ENCODE results near the gene PPARA. TPM values are rescaled to one million over a fixed set of nuclear protein-coding genes. Genes with fewer than 3 reads are reported as not detected.

The PPARA gene
- total and polyA plus RNA-seq, 5 experiments from 2014 or later = 3.5 to 22.6 (median 3.7) TPM

- POLR2A ChIA-PET = interaction anchor here (2.2 kb wide), 1 partner anchor 8 kb away, joined by 7 read pairs; the partner anchor contains the start of gene GTSE1
- peak overlapping the region in 6 of 10 donors; percentile 18 to 74 (median 56) for H3K4me3 Mint-ChIP-seq
- H3K36me3 Mint-ChIP-seq = peaks cover 0 to 34% (median 12%) of the 10 kb centered on the region in 3 donors
- DNase-seq (peak in 2 of 10 donors; percentile 39 to 61), ATAC-seq (peak in 1 of 2 donors; percentile 23)
- no peaks in the 10 kb centered on the region for H3K27me3 Mint-ChIP-seq
- H3K9me3 Mint-ChIP-seq = no peaks in the 10 kb centered on the region
- peaks cover 8 to 44% (median 17%) of the 10 kb centered on the region in 4 donors for H3K4me1 Mint-ChIP-seq
- peak overlapping the region in 5 of 10 donors; percentile 53 to 95 (median 67) for H3K27ac Mint-ChIP-seq
These were observed 137.8 kb downstream of the PPARA start for GRCh38 chr22:46287873-46288751.

GRCh38 chr22:46288846-46289243 is 138.5 kb downstream of the PPARA start:
- Mint-ChIP-seq H3K27me3 (no peaks in the 10 kb centered on the region), H3K9me3 (no peaks in the 10 kb centered on the region), H3K36me3 (peaks cover 0 to 31% (median 12%) of the 10 kb centered on the region in 3 donors), H3K4me3 (peak overlapping the region in 1 of 10 donors; percentile 74), H3K27ac (peak overlapping the region in 3 of 10 donors; percentile 48 to 95 (median 67)), H3K4me1 (peaks cover 11 to 51% (median 20%) of the 10 kb centered on the region in 4 donors)
- no peak for ATAC-seq
- POLR2A ChIA-PET = interaction anchor here (1.6 kb wide), 1 partner anchor 38 kb away, joined by 3 read pairs; the partner anchor contains the start of gene CDPF1
- peak in 1 of 10 donors; percentile 22 for DNase-seq

GRCh38 chr22:46289244-46289891 is 139.0 kb downstream of the PPARA start:
- Mint-ChIP-seq H3K9me3 (no peaks in the 10 kb centered on the region), H3K27ac (peak overlapping the region in 2 of 10 donors; percentile 92 to 95), H3K4me3 (peak overlapping the region in 1 of 10 donors; percentile 82), H3K4me1 (peaks cover 11 to 54% (median 21%) of the 10 kb centered on the region in 4 donors), H3K36me3 (peaks cover 0 to 25% (median 12%) of the 10 kb centered on the region in 3 donors), H3K27me3 (no peaks in the 10 kb centered on the region)
- ATAC-seq (no peak), DNase-seq (peak in 2 of 10 donors; percentile 48 to 53)
- POLR2A ChIA-PET = interaction anchor here (1.6 kb wide), 1 partner anchor 39 kb away, joined by 3 read pairs; the partner anchor contains the start of gene CDPF1

- DNase-seq (peak in 1 of 10 donors; percentile 50), ATAC-seq (no peak)
- H3K4me1 Mint-ChIP-seq = peaks cover 11 to 59% (median 25%) of the 10 kb centered on the region in 4 donors
- peak overlapping the region in 3 of 10 donors; percentile 82 to 95 (median 94) for H3K27ac Mint-ChIP-seq
- peaks cover 0 to 19% (median 9%) of the 10 kb centered on the region in 3 donors for H3K36me3 Mint-ChIP-seq
- POLR2A ChIA-PET = interaction anchor here (1.6 kb wide), 1 partner anchor 40 kb away, joined by 3 read pairs; the partner anchor contains the start of gene CDPF1
- H3K27me3 Mint-ChIP-seq = no peaks in the 10 kb centered on the region
- peak overlapping the region in 3 of 10 donors; percentile 29 to 82 (median 34) for H3K4me3 Mint-ChIP-seq
- no peaks in the 10 kb centered on the region for H3K9me3 Mint-ChIP-seq
These were observed 140.0 kb downstream of the PPARA start for GRCh38 chr22:46290121-46290842.

- H3K27ac Mint-ChIP-seq = peak overlapping the region in 3 of 10 donors; percentile 67 to 95 (median 94)
- H3K4me3 Mint-ChIP-seq = peak overlapping the region in 1 of 10 donors; percentile 82
- POLR2A ChIA-PET = no interaction called here
- H3K27me3 Mint-ChIP-seq = no peaks in the 10 kb centered on the region
- H3K4me1 Mint-ChIP-seq = peaks cover 14 to 67% (median 33%) of the 10 kb centered on the region in 4 donors
- no peak for ATAC-seq
- no peaks in the 10 kb centered on the region for H3K9me3 Mint-ChIP-seq
- peak in 1 of 10 donors; percentile 8 for DNase-seq
- H3K36me3 Mint-ChIP-seq = peaks cover 0 to 13% (median 7%) of the 10 kb centered on the region in 3 donors
These were observed 140.8 kb downstream of the PPARA start for GRCh38 chr22:46290843-46291785.

- no peak for DNase-seq
- ATAC-seq = no peak
- Mint-ChIP-seq H3K4me3 (peak overlapping the region in 1 of 10 donors; percentile 37), H3K27me3 (no peaks in the 10 kb centered on the region), H3K9me3 (no peaks in the 10 kb centered on the region), H3K4me1 (peaks cover 20 to 70% (median 40%) of the 10 kb centered on the region in 4 donors), H3K36me3 (peaks cover 0 to 8% (median 7%) of the 10 kb centered on the region in 3 donors), H3K27ac (peak overlapping the region in 2 of 10 donors; percentile 44 to 74)
- POLR2A ChIA-PET = no interaction called here
These were observed 141.8 kb downstream of the PPARA start for GRCh38 chr22:46292173-46292572.

- DNase-seq = no peak
- no peak for ATAC-seq
- peak overlapping the region in 1 of 10 donors; percentile 37 for H3K4me3 Mint-ChIP-seq
- no peaks in the 10 kb centered on the region for H3K27me3 Mint-ChIP-seq
- H3K36me3 Mint-ChIP-seq = peaks cover 0 to 7% (median 6%) of the 10 kb centered on the region in 3 donors
- H3K27ac Mint-ChIP-seq = peak overlapping the region in 3 of 10 donors; percentile 41 to 79 (median 74)
- POLR2A ChIA-PET = no interaction called here
- H3K9me3 Mint-ChIP-seq = no peaks in the 10 kb centered on the region
- peaks cover 18 to 69% (median 41%) of the 10 kb centered on the region in 4 donors for H3K4me1 Mint-ChIP-seq
These were observed 142.4 kb downstream of the PPARA start for GRCh38 chr22:46292732-46293131.

Other genes with a start within 250 kb of the PPARA start
- not detected for gene WNT7B, start 173.4 kb upstream of the PPARA start, total RNA-seq
- not detected for gene WNT7B, start 173.4 kb upstream of the PPARA start, polyA plus RNA-seq
- gene CDPF1, start 99.8 kb downstream of the PPARA start, total RNA-seq = 10 to 100 TPM; 11.1 to 12.3 TPM
- gene CDPF1, start 99.8 kb downstream of the PPARA start, polyA plus RNA-seq = 10 to 100 TPM; 22.9 to 29.3 (median 29.1) TPM
- gene PKDREJ, start 112.8 kb downstream of the PPARA start, total RNA-seq = not detected
- gene PKDREJ, start 112.8 kb downstream of the PPARA start, polyA plus RNA-seq = not detected
- 1 to 10 TPM; 6.7 to 9.7 TPM for gene TTC38, start 117.5 kb downstream of the PPARA start, total RNA-seq
- gene TTC38, start 117.5 kb downstream of the PPARA start, polyA plus RNA-seq = 10 to 100 TPM in 1 of 3 donors, 1 to 10 TPM in 2; 2.6 to 33.5 (median 5.0) TPM
- gene GTSE1, start 146.3 kb downstream of the PPARA start, total RNA-seq = under 1 TPM; 0.30 to 0.68 TPM
- not detected for gene GTSE1, start 146.3 kb downstream of the PPARA start, polyA plus RNA-seq
- 10 to 100 TPM; 88.2 to 91.7 TPM for gene TRMU, start 185.2 kb downstream of the PPARA start, total RNA-seq
- gene TRMU, start 185.2 kb downstream of the PPARA start, polyA plus RNA-seq = 10 to 100 TPM; 14.6 to 17.3 (median 15.5) TPM